AG09319 (cell line): Measurements from ENCODE around the gene IL13RA1.
"Not testable (repeated sequence)": the region's sequence is repeated elsewhere in the genome, so short reads cannot be mapped to it uniquely, and the experiment has no call there.

ENCODE experiments used
- DNase-seq: peaks from one replicate; pipeline ENCODE4 v3.0.0-alpha.2; 2010; ENCODE audit warnings: low read depth; ENCODE audit errors: extremely low read depth
- TF ChIP-seq, protein P1 (sequence below): IDR thresholded peaks from 2 replicates; pipeline ENCODE4 v1.5.1; 2011; ENCODE audit warnings: low read depth, mild to moderate bottlenecking, inconsistent platforms, low read length, moderate library complexity

Gene IL13RA1

DNA sequence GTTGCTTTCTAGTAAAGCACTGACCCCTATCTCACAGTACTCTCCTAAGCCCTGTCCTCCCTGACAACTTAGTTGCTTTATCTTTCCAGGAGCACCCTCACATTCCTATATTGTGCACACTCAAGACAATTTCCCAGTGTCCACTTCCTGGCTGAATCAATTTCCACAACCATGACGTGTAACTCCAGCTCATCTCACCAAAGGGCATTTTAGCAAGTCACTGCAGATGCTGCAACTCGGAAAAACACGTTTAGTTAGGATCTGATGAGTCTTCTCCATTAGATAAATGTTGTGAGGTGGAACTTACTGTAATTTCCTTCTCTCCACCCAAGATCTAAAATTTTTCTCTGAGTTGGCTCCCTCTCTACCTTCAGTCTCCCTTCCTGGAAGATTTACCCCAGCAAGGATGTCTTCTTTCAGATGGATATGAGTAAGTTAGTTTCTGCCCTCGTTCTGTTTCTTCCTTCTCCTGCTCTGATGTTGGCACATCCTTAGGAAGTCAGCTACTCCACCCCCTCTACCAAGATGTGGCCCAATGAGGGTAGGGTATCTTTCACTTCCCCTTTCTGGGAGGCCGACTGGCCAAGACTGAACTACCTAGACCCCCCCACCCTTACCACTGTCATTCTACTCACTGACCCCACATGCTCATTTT, 28.8 kb upstream of the IL13RA1 start:
- no peak for DNase-seq
- TF ChIP-seq, protein P1, sequence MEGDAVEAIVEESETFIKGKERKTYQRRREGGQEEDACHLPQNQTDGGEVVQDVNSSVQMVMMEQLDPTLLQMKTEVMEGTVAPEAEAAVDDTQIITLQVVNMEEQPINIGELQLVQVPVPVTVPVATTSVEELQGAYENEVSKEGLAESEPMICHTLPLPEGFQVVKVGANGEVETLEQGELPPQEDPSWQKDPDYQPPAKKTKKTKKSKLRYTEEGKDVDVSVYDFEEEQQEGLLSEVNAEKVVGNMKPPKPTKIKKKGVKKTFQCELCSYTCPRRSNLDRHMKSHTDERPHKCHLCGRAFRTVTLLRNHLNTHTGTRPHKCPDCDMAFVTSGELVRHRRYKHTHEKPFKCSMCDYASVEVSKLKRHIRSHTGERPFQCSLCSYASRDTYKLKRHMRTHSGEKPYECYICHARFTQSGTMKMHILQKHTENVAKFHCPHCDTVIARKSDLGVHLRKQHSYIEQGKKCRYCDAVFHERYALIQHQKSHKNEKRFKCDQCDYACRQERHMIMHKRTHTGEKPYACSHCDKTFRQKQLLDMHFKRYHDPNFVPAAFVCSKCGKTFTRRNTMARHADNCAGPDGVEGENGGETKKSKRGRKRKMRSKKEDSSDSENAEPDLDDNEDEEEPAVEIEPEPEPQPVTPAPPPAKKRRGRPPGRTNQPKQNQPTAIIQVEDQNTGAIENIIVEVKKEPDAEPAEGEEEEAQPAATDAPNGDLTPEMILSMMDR, result no peak

DNA sequence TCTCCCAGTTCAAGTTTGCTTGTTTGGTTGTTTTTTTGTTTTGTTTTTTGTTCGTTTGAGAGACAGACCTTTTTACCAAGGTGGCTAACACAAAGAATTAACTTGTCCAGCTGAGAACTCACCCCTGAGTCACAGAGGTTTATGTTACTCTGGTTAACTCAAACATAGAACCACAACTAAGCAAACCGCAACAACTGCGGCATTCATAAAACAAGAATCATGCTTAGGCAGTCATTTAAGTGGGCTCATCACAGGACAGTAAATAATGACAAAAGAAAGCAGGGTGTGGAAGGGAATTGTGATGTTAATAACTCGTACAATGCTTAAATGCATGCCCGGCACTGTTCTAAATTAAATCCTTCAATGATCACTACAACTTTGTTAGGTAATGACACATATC, 24.7 kb upstream of the IL13RA1 start:
- TF ChIP-seq, protein P1, result no peak
- no peak for DNase-seq

DNA sequence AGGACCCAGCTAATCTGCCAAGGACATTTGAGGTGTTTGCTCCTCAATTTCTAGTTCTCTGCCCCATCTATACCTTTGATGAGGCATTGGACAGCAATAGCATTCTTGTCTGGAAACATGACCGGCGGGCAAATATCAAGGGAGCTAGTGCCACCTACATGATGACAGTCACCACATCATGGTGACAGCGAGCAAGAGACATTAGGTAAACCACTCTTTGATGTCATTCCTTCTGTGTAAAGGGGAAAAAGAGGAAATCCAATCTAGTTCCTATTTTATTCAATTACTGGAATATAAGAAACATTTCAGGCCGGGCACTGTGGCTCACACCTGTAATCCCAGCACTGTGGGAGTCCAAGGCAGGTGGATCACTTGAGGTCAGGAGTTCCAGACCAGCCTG, 20.7 kb upstream of the IL13RA1 start:
- TF ChIP-seq, protein P1, result no peak

DNA sequence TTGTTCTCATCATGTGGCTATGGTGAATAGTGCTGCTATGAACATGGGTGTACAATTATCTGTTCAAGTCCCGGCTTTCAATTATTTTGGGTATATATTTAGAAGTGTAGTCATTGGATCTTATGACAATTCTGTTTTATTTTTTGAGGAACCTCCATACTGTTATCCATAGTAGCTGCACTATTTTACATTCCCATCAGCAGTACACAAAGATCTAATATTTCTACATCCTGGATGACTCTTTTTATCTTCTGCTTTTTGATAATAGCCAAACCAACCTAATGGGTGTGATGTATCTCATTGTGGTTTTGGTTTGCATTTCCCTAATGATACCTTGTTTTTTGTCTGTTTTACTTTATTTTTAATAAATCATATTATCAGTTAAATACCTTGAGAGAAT, 12.9 kb upstream of the IL13RA1 start:
- TF ChIP-seq, protein P1, result no peak
- no peak for DNase-seq

More for the DNA sequence above, 20.7 kb upstream of the IL13RA1 start:
- DNase-seq, result no peak

DNA sequence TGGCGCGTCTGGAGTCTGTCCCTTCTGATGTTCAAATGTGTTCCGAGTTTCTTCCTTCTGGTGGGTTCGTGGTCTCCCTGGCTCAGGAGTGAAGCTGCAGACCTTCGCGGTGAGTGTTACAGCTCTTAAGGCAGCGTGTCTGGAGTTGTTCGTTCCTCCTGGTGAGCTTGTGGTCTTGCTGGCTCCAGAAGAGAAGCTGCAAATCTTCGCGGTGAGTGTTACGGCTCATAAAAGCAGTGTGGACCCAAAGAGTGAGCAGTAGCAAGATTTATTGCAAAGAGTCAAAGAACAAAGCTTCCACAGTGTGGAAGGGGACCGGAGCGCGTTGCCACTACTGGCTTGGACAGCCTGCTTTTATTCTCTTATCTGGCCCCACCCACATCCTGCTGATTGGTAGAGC, 11.5 kb upstream of the IL13RA1 start:
- DNase-seq, result not testable (repeated sequence)

DNA sequence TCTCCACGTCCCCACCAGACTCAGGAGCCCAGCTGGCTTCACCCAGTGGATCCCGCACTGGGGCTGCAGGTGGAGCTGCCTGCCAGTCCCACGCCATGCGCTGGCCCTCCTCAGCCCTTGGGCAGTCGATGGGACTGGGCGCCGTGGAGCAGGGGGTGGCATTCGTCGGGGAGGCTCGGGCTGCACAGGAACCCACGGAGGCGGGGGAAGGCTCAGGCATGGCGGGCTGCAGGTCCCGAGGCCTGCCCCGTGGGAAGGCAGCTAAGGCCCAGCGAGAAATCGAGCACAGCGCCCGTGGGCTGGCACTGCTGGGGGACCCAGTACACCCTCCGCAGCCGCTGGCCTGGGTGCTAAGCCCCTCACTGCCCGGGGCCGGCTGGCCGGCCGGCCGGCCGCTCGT, 10.6 kb upstream of the IL13RA1 start:
- DNase-seq, result not testable (repeated sequence)

DNA sequence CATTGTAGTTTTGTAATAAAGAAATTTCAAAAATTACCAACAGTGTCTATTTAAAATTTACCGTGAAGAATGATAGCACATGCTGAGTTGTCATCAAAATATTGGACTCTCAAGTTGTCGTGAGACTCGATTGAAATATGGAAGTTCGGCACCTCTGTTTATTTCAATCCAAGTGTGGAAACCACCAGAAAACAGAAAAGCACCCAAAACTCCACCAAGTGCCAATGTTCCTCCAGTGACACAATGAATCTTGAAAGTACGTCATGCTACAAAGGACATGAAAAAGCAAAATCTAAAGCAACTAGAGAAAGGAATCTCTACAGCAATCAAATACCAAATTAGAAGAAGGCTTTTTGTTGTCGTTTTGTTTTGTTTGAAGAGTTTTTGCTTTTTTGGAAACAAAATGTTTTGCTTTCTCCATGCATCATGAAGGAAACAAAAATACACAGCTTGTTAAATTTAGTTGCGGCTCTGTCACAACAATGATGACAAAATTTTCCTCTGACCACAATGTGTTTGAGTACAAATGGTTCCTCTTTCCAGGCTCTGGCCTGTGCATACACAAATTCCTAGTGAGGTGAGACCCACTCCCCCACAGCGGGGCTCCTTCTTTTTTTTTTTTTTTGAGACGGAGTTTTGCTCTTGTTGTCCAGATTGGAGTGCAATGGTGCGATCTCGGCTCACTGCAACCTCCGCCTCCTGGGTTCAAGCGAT, 9.6 kb upstream of the IL13RA1 start:
- no peak for DNase-seq
- TF ChIP-seq, protein P1, result no peak

DNA sequence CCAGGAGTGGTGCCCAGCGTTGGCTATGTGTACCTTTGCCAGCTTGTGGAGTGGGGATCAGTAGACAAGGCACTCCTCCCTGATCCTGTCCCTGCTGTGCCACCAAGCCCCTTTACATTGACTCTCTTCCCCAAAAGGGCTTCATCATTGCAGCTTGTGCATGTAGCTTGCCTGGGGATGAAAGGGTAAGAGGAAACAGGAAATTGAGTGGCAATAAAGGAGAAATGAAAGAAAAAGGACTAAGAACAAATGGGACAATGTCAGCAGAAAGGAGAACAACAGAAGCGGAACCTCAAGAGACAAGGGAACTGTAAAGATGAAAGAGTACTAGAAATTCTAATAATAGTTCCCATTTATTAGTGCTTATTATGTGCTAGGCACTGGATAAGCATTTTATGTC, 8.7 kb upstream of the IL13RA1 start:
- TF ChIP-seq, protein P1, result no peak
- no peak for DNase-seq
